ENCODE measurements around the gene QKI.

QKI gene

DNA sequence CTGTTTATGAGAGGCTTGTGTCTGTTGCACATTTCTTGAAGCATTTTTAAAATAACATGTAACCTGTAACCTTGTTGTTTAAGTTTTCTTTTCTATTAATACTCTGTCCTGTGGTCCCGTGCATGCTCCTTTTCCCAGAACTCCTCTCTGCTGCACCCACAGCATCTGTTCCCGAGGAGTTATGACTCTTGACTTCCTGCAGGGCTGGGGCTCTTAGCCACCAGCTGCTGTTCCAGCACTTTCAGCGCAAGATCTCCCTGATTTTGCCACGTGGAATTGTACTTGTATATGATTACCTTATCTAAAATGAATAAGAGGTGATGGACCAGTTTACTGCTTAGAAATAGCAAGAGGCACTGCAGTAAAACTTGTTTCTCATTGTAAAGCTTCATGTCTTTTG, 150.6 kb downstream of the QKI start:
- no peak for DNase-seq (ENCODE audit: low read depth in 1 of 2, low spot score in 1 of 2)
- no peaks in the 10 kb centered on the region for H3K27me3 ChIP-seq (ENCODE audit: insufficient read depth, poor library complexity, severe bottlenecking)
- no peak overlapping the region for H3K4me3 ChIP-seq (replicated peaks; ENCODE audit: insufficient read depth, low read length)
- TF ChIP-seq, protein P1, sequence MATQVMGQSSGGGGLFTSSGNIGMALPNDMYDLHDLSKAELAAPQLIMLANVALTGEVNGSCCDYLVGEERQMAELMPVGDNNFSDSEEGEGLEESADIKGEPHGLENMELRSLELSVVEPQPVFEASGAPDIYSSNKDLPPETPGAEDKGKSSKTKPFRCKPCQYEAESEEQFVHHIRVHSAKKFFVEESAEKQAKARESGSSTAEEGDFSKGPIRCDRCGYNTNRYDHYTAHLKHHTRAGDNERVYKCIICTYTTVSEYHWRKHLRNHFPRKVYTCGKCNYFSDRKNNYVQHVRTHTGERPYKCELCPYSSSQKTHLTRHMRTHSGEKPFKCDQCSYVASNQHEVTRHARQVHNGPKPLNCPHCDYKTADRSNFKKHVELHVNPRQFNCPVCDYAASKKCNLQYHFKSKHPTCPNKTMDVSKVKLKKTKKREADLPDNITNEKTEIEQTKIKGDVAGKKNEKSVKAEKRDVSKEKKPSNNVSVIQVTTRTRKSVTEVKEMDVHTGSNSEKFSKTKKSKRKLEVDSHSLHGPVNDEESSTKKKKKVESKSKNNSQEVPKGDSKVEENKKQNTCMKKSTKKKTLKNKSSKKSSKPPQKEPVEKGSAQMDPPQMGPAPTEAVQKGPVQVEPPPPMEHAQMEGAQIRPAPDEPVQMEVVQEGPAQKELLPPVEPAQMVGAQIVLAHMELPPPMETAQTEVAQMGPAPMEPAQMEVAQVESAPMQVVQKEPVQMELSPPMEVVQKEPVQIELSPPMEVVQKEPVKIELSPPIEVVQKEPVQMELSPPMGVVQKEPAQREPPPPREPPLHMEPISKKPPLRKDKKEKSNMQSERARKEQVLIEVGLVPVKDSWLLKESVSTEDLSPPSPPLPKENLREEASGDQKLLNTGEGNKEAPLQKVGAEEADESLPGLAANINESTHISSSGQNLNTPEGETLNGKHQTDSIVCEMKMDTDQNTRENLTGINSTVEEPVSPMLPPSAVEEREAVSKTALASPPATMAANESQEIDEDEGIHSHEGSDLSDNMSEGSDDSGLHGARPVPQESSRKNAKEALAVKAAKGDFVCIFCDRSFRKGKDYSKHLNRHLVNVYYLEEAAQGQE (IDR thresholded peaks at IDR 0.05; ENCODE audit: insufficient replicate concordance, low read depth) = no peak
- no peak for TF ChIP-seq GABPA (IDR thresholded peaks at IDR 0.05; ENCODE audit: low read depth)
- TF ChIP-seq, protein P2, sequence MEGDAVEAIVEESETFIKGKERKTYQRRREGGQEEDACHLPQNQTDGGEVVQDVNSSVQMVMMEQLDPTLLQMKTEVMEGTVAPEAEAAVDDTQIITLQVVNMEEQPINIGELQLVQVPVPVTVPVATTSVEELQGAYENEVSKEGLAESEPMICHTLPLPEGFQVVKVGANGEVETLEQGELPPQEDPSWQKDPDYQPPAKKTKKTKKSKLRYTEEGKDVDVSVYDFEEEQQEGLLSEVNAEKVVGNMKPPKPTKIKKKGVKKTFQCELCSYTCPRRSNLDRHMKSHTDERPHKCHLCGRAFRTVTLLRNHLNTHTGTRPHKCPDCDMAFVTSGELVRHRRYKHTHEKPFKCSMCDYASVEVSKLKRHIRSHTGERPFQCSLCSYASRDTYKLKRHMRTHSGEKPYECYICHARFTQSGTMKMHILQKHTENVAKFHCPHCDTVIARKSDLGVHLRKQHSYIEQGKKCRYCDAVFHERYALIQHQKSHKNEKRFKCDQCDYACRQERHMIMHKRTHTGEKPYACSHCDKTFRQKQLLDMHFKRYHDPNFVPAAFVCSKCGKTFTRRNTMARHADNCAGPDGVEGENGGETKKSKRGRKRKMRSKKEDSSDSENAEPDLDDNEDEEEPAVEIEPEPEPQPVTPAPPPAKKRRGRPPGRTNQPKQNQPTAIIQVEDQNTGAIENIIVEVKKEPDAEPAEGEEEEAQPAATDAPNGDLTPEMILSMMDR (IDR thresholded peaks at IDR 0.05; ENCODE audit: insufficient read depth, low read length) = no peak
- TF ChIP-seq POLR2AphosphoS5 (IDR thresholded peaks at IDR 0.05; ENCODE audit: low read depth) = no peak
- TF ChIP-seq SPI1 (IDR thresholded peaks at IDR 0.05; ENCODE audit: borderline replicate concordance, low read depth) = no peak
- H3K27ac ChIP-seq (replicated peaks) = no peak overlapping the region

DNA sequence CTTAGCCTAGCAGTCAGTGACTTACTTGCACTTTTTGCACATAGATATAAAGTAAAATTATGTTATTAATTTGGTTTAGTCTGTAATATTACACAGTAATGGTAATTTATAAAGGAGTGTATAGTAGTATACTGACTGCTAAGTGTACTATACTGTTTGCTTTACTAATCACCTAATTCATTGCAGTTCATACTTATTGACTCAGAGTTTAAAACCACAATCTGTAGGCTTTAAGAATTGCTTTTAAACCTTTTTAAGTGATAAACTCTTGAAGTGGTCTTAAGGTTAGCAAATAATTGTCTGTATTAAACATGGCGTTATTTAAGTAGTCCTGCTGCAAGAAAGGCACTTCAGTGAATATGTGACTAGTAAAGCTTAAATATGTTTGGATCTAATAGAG, 151.5 kb downstream of the QKI start:
- no peak for DNase-seq (ENCODE audit: low read depth in 1 of 2, low spot score in 1 of 2)
- TF ChIP-seq GABPA (IDR thresholded peaks at IDR 0.05; ENCODE audit: low read depth) = no peak
- TF ChIP-seq, protein P1 (IDR thresholded peaks at IDR 0.05; ENCODE audit: insufficient replicate concordance, low read depth) = no peak
- TF ChIP-seq SPI1 (IDR thresholded peaks at IDR 0.05; ENCODE audit: borderline replicate concordance, low read depth) = no peak
- TF ChIP-seq, protein P2 (IDR thresholded peaks at IDR 0.05; ENCODE audit: insufficient read depth, low read length) = no peak
- TF ChIP-seq POLR2AphosphoS5 (IDR thresholded peaks at IDR 0.05; ENCODE audit: low read depth) = no peak
- Histone ChIP-seq H3K4me3 (replicated peaks; ENCODE audit: insufficient read depth, low read length) (no peak overlapping the region), H3K27ac (replicated peaks) (no peak overlapping the region), H3K27me3 (ENCODE audit: insufficient read depth, poor library complexity, severe bottlenecking) (no peaks in the 10 kb centered on the region)

DNA sequence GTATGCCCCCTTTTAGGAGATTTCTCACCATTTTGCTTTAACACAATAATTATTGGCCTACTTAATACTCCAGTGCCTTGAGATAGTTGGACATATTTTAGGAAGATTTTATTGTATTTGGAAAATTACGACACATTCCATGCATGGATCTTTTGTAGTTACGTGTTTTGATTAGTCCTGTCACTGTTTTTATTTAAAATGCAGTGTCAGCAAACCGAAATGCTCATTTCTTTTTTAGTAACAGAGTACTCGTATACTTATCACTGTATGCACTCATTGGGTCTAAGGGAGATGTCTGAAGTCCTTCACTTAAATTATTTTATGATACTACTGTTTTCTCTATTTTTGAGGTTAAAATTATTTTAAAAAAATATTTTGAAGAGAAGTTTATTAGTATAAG, 153.8 kb downstream of the QKI start:
- Histone ChIP-seq H3K27ac (replicated peaks) (no peak overlapping the region), H3K27me3 (ENCODE audit: insufficient read depth, poor library complexity, severe bottlenecking) (no peaks in the 10 kb centered on the region), H3K4me3 (replicated peaks; ENCODE audit: insufficient read depth, low read length) (no peak overlapping the region)
- no peak for DNase-seq (ENCODE audit: low read depth in 1 of 2, low spot score in 1 of 2)
- no peak for TF ChIP-seq POLR2AphosphoS5 (IDR thresholded peaks at IDR 0.05; ENCODE audit: low read depth)
- TF ChIP-seq, protein P2 (IDR thresholded peaks at IDR 0.05; ENCODE audit: insufficient read depth, low read length) = no peak
- TF ChIP-seq, protein P1 (IDR thresholded peaks at IDR 0.05; ENCODE audit: insufficient replicate concordance, low read depth) = no peak
- TF ChIP-seq SPI1 (IDR thresholded peaks at IDR 0.05; ENCODE audit: borderline replicate concordance, low read depth) = no peak
- TF ChIP-seq GABPA (IDR thresholded peaks at IDR 0.05; ENCODE audit: low read depth) = no peak

All from HL-60 (cell line).